GM19455 (cell line): ENCODE results near the gene U2AF2.

Source experiments
- ATAC-seq: cut with Tn5 transposase; IDR thresholded peaks from one replicate; pipeline ENCODE4 v1.9.1; 2021; ENCODE audit not compliant: unreplicated experiment

Gene U2AF2

GRCh38 chr19:55654868-55655647 is at the start of gene U2AF2:
U2AF2 (plus strand) TSS chr19:55655035; CDS start chr19:55655105, 70 bp downstream.
- peak; percentile 35 for ATAC-seq

- ATAC-seq = peak; percentile 59
These were observed 49.6 kb upstream of the U2AF2 start for GRCh38 chr19:55605207-55605636.

- peak; percentile 25 for ATAC-seq
These were observed 49.0 kb upstream of the U2AF2 start, which contains the start of gene ZNF865 for GRCh38 chr19:55605637-55606470. ZNF865 (plus strand) TSS chr19:55605647; CDS start chr19:55613619, 7,972 bp downstream.

- ATAC-seq = no peak
These were observed 48.4 kb upstream of the U2AF2 start for GRCh38 chr19:55606471-55606787.

- no peak for ATAC-seq
These were observed 48.0 kb upstream of the U2AF2 start for GRCh38 chr19:55606817-55607216.

GRCh38 chr19:55609326-55609725 is 45.5 kb upstream of the U2AF2 start:
- ATAC-seq = no peak

- no peak for ATAC-seq
These were observed 43.4 kb upstream of the U2AF2 start for GRCh38 chr19:55611300-55611982.

GRCh38 chr19:55611983-55612645 is 42.7 kb upstream of the U2AF2 start:
- no peak for ATAC-seq

GRCh38 chr19:55613396-55613795 is 41.4 kb upstream of the U2AF2 start:
- no peak for ATAC-seq

- no peak for ATAC-seq
These were observed 40.7 kb upstream of the U2AF2 start for GRCh38 chr19:55613930-55614710.

- no peak for ATAC-seq
These were observed 39.9 kb upstream of the U2AF2 start for GRCh38 chr19:55614711-55615542.

GRCh38 chr19:55615543-55616394 is 39.1 kb upstream of the U2AF2 start:
- ATAC-seq = no peak

GRCh38 chr19:55616395-55616875 is 38.4 kb upstream of the U2AF2 start:
- ATAC-seq = no peak

GRCh38 chr19:55617426-55617825 is 37.4 kb upstream of the U2AF2 start:
- no peak for ATAC-seq

GRCh38 chr19:55618426-55618825 is 36.4 kb upstream of the U2AF2 start:
- ATAC-seq = no peak

GRCh38 chr19:55619286-55619685 is 35.5 kb upstream of the U2AF2 start:
- ATAC-seq = no peak

- ATAC-seq = no peak
These were observed 34.2 kb upstream of the U2AF2 start for GRCh38 chr19:55620410-55621204.
